ENCODE results near the gene XPR1.
"Not testable (repeated sequence)": the region's sequence is repeated elsewhere in the genome, so short reads cannot be mapped to it uniquely, and the experiment has no call there.

GRCh38 chr1:180710746-180711145 lies 78.9 kb downstream of the XPR1 start:
- not testable (repeated sequence) for TF ChIP-seq POLR2A, CTCF (IDR thresholded peaks at IDR 0.05)

Data from uterus (tissue), 2 donors.